GM21390 (cell line): ENCODE data around the gene ACP7.
A peak's percentile ranks its signal among the peaks of the same experiment; 100 is the strongest.
"Not testable (repeated sequence)": the region's sequence is repeated elsewhere in the genome, so short reads cannot be mapped to it uniquely, and the experiment has no call there.

Experiments
- ATAC-seq: cut with Tn5 transposase; IDR thresholded peaks from one replicate; pipeline ENCODE4 v1.9.1; 2021; ENCODE audit not compliant: unreplicated experiment

ACP7 gene

DNA sequence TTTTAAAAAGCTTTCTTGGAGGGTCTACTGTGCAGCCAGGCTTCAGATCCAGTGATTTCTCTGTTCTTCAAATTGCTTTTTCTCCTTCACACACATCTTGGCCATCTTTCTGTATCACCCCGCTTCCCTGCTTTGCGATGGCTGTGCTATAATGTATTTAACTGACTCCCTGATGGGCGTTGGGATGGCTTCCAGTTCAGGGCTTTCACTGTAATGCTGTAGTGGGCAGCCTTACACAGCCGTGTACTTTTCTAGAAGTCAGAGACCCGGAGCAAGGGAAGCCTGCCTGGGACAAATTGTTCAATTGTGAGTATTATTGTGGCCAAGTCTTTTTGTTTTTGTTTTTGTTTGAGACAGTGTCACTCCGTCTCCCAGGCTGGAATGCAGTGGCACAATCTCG, 22.0 kb downstream of the ACP7 start:
- ATAC-seq: no peak

DNA sequence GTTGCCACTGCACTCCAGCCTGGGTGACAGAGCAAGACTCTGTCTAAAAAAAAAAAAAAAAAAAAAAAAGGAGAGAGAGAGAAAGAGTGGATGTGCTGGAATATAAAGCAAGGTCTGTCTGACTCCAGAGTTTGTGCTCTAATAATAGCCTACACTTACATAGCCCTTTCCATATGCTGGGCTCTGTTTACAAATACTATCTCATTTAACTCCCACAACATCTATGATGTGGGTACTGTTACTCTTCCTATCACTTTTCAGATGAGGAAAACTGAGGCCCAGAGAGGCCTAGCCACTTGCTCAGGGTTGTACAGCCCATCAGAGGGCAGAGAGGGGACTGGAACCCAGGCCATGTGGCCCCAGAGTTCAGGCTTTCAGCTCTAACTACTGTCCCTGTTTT, 25.5 kb downstream of the ACP7 start:
- no peak for ATAC-seq

- ATAC-seq: no peak
These were observed 26.2 kb downstream of the ACP7 start for GRCh38 chr19:39110263-39110967.

GRCh38 chr19:39111593-39112199, 27.5 kb downstream of the ACP7 start:
- ATAC-seq: no peak

GRCh38 chr19:39112338-39112890, 28.2 kb downstream of the ACP7 start:
- ATAC-seq: no peak

GRCh38 chr19:39113199-39113598, 29.0 kb downstream of the ACP7 start:
- no peak for ATAC-seq

DNA sequence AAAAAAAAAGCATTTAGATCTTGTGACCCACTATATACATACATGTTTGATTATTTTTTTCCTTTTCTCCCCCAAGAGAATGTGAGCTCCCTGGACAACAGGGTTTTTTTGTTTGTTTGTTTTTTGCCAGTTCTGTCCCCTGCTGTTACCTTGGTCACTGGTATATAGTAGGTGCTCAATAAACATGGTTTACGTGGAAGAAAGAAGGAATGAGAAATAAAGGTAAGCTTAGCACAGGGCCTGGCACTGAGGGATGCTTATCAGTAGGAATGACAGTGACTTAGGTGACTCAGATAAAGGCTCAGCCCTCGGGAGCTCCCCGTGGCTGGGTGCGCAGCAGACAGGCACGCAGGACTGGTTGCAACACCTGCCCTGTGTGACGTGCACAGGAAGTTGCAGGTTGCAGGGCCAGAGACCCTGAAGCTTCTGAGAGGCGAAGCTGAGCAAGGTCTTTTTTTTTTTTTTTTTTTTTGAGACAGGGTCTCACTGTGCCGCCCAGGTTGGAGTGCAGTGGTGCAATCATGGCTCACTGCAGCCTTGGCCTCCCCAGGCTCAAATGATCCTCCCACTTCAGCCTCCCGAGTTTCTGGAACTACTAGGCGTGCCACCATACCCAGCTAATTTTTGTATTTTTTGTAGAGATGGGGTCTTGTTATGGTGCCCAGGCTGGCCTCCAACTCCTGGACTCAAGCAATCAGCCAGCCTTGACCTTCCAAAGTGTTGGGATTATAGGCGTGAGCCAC, 31.1 kb downstream of the ACP7 start:
- no peak for ATAC-seq

- not testable (repeated sequence) for ATAC-seq
These were observed 32.9 kb downstream of the ACP7 start for GRCh38 chr19:39117023-39117422.

- no peak for ATAC-seq
These were observed 35.7 kb downstream of the ACP7 start for GRCh38 chr19:39119830-39120229.

DNA sequence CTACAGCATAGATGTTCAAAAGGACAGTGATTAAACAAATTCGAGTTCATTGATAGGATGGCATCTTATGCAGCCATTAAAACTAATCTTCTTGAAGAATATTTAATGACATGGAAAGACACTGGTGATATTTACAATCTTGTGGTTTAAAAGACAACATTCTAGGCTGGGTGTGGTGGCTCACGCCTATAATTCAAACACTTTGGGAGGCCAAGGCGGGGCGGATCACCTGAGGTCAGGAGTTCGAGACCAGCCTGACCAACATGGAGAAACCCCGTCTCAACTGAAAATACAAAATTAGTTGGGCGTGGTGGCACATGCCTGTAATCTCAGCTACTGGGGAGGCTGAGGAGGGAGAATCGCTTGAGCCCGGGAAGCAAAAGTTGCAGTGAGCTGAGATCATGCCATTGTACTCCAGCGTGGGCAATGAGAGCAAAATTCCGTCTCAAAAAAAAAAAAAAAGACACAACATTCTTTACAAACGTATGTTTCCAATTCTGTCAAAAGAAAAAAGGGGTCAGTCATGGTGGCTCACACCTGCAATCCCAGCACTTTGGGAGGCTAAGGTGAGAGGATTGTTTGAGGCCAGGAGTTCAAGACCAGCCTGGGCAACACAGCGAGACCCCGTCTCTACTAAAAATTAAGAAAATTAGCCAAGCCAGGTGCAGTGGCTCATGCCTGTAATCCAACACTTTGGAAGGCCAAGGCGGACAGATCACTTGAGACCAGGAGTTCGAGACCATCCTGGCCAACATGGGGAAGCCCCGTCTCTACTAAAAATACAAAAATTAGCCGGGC, 39.0 kb downstream of the ACP7 start:
- no peak for ATAC-seq

DNA sequence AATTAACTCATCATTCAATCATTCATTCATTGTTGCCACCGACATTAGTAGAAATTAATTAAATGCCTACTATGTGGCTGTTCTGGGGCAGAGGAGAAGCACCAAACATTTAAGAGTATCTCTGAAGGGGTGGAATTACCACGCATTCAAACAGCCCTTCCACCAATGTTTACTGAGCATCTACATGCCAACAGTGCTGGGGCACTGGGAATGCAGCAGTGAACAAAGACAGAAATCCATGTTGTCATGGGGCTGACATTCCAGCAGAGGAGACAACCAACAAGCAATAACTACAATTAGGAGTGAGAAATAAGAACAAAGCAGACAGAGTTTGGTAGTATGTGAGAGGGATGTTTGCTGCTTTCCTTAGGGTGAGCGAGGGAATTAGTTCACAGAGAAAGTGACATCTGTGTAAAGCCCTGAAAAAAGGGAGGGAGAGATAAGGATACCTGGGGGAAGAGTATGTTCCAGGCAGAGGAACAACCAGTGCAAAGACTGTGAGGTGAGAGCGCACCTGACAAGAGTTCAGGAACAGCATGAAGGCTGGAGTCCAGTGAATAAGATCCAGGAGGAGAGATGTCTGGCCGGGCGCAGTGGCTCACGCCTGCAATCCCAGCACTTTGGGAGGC, 40.1 kb downstream of the ACP7 start:
- no peak for ATAC-seq

DNA sequence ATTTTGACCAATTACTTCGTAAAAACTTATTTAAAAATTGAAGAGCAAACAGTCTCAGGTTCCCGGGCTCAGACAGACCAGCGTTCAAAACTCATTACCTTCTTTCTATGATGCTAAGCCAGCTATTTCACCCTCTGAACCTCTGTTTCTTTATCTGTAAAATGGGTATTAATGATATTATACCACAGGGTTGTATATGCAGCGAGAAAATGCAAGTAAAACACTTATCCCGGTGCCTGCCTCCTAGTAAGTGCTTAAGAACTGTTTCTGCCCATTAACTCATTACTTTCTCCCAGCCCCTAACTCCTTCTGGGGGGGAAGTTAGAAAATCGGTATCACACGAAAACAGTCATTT, 41.0 kb downstream of the ACP7 start:
- ATAC-seq: no peak

GRCh38 chr19:39125554-39126311, 41.6 kb downstream of the ACP7 start, which contains the start of gene PAK4:
PAK4 (plus strand) TSS chr19:39125786; CDS start chr19:39169554, 43,768 bp downstream.
- ATAC-seq: peak; percentile 87

- no peak for ATAC-seq
These were observed 42.4 kb downstream of the ACP7 start for GRCh38 chr19:39126312-39127187.

DNA sequence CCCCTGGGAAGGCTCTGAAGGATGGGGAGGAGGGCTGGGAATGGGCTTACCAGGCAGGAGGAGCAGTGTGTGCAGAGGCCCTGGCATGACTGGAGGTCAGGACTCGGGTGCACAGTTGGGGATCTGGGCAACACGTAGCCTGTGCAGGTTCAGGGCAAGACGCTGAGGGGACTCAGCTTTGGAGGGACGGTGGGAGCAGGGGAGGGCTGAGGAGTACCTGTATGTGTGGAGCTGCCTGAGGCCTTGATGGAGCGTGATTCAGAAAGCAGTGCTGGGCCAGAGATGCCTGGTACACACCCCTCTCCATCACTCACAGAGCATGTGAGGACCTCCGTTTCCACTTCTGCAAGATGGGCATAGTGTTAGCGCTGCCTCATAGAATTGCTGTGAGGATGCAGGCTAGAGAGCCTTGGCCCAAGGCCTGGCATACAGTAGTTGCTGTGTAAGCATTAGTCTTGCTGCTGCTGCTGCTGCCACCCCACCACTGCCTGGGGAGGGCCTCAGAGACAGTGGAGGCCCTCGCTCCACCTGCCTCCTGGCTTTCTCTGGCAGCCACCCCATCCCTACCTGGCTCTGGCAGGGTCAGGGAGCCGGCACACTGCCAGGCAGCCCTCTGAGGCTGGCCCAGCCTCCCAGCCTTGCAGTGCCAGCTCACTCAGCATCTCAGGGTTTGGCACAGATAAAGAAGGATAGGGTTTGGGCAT, 43.8 kb downstream of the ACP7 start:
- no peak for ATAC-seq

- no peak for ATAC-seq
These were observed 44.4 kb downstream of the ACP7 start for GRCh38 chr19:39128516-39129079.

DNA sequence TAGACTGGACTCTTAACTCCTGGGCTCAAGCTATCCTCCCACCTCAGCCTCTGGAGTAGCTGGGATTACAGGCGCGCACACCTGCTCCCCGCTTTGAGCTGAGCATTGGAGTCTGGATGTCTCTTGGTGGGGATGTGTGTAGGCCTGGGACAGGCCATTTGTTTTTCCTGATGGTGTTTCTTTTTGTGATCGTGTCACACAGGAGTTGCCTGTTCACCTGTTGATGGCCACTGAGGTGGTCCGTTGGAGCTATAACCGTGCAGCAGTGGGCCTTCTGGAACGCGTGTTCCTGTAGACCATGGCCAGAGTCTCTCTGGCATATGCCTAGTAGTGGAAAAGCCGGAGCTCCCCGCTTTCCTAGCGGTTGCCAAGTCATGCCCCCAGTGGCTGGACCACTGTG, 44.9 kb downstream of the ACP7 start:
- no peak for ATAC-seq
